GM19395 (cell line): Measurements from ENCODE around the gene STRADA.

Experiments
- ATAC-seq: cut with Tn5 transposase; IDR thresholded peaks from one replicate; pipeline ENCODE4 v1.9.1; 2021; ENCODE audit warnings: mild to moderate bottlenecking, moderate library complexity; ENCODE audit not compliant: unreplicated experiment

Gene STRADA

GRCh38 chr17:63741408-63742173 lies at the start of gene STRADA:
STRADA (minus strand) TSS chr17:63741799; CDS start chr17:63728369, 13,430 bp downstream.
- peak; percentile 89 for ATAC-seq

GRCh38 chr17:63790057-63790456 lies 48.5 kb upstream of the STRADA start:
- no peak for ATAC-seq

GRCh38 chr17:63786971-63787711 lies 45.5 kb upstream of the STRADA start:
- no peak for ATAC-seq

- no peak for ATAC-seq
Observed at GRCh38 chr17:63786117-63786516, 44.5 kb upstream of the STRADA start.

- no peak for ATAC-seq
Observed at GRCh38 chr17:63785556-63785955, 44.0 kb upstream of the STRADA start.

GRCh38 chr17:63783522-63783921 lies 41.9 kb upstream of the STRADA start:
- no peak for ATAC-seq

GRCh38 chr17:63780928-63781327 lies 39.3 kb upstream of the STRADA start:
- no peak for ATAC-seq

GRCh38 chr17:63780507-63780906 lies 38.9 kb upstream of the STRADA start:
- no peak for ATAC-seq

GRCh38 chr17:63775420-63775819 lies 33.8 kb upstream of the STRADA start:
- ATAC-seq: no peak

- ATAC-seq: no peak
Observed at GRCh38 chr17:63774969-63775265, 33.3 kb upstream of the STRADA start.

GRCh38 chr17:63774141-63774968 lies 32.8 kb upstream of the STRADA start, which contains the start of gene DDX42:
DDX42 (plus strand) TSS chr17:63774170; CDS start chr17:63787050, 12,880 bp downstream.
- peak; percentile 5 for ATAC-seq

- peak; percentile 90 for ATAC-seq
Observed at GRCh38 chr17:63773272-63774140, 31.9 kb upstream of the STRADA start, which contains the start of gene CCDC47. CCDC47 (minus strand) TSS chr17:63773597; CDS start chr17:63766175, 7,422 bp downstream.

GRCh38 chr17:63772801-63773271 lies 31.2 kb upstream of the STRADA start:
- no peak for ATAC-seq

- ATAC-seq: no peak
Observed at GRCh38 chr17:63768433-63768832, 26.8 kb upstream of the STRADA start.

GRCh38 chr17:63766754-63767153 lies 25.2 kb upstream of the STRADA start:
- ATAC-seq: no peak

- ATAC-seq: no peak
Observed at GRCh38 chr17:63764716-63765115, 23.1 kb upstream of the STRADA start.

GRCh38 chr17:63762161-63763078 lies 20.8 kb upstream of the STRADA start:
- no peak for ATAC-seq

GRCh38 chr17:63760771-63761539 lies 19.4 kb upstream of the STRADA start:
- ATAC-seq: no peak
